SJSA1 (cell line): ENCODE measurements around the gene ATXN2. TPM values are rescaled to one million over a fixed set of nuclear protein-coding genes. Genes with fewer than 3 reads are reported as not detected.

ENCODE experiments used
- DNase-seq, 2 experiments: peaks; one replicate each; pipeline ENCODE4 v3.0.0-alpha.2; 2015 to 2020; ENCODE audit warnings: low spot score in 2 of 2, low read depth in 1 of 2
- H3K27ac ChIP-seq: fragments of 250-450 bp; sonication (Bioruptor Pico); 2 replicates; pipeline ENCODE4 v1.5.1; 2020; ENCODE audit warnings: mild to moderate bottlenecking, moderate library complexity
- H3K27me3 ChIP-seq: fragments of 250-450 bp; sonication (Bioruptor Pico); replicated peaks from 2 replicates; pipeline ENCODE4 v1.5.1; 2020; ENCODE audit warnings: mild to moderate bottlenecking, moderate library complexity
- H3K36me3 ChIP-seq: fragments of 250-450 bp; sonication (Bioruptor Pico); 2 replicates; pipeline ENCODE4 v1.5.1; 2020; ENCODE audit warnings: mild to moderate bottlenecking
- H3K4me1 ChIP-seq: fragments of 250-450 bp; sonication (Bioruptor Pico); replicated peaks from 2 replicates; pipeline ENCODE4 v1.6.1; 2021; ENCODE audit warnings: mild to moderate bottlenecking
- H3K4me3 ChIP-seq: fragments of 250-450 bp; sonication (Bioruptor Pico); 2 replicates; pipeline ENCODE4 v1.5.1; 2020; ENCODE audit warnings: mild to moderate bottlenecking
- H3K9me3 ChIP-seq: fragments of 250-450 bp; sonication (Bioruptor Pico); replicated peaks from 2 replicates; pipeline ENCODE4 v1.5.1; 2020; ENCODE audit warnings: mild to moderate bottlenecking
- total RNA-seq: library from RNA; depleted of rRNA; stranded (reverse); fragments of >200 nt; shearing (Covaris generic); gene quantifications from 2 replicates; pipeline ENCODE4 v1.2.3, GENCODE V29; 2014

Gene ATXN2
- total RNA-seq, 1 experiment from 2014 or later = 13.6 TPM

DNA sequence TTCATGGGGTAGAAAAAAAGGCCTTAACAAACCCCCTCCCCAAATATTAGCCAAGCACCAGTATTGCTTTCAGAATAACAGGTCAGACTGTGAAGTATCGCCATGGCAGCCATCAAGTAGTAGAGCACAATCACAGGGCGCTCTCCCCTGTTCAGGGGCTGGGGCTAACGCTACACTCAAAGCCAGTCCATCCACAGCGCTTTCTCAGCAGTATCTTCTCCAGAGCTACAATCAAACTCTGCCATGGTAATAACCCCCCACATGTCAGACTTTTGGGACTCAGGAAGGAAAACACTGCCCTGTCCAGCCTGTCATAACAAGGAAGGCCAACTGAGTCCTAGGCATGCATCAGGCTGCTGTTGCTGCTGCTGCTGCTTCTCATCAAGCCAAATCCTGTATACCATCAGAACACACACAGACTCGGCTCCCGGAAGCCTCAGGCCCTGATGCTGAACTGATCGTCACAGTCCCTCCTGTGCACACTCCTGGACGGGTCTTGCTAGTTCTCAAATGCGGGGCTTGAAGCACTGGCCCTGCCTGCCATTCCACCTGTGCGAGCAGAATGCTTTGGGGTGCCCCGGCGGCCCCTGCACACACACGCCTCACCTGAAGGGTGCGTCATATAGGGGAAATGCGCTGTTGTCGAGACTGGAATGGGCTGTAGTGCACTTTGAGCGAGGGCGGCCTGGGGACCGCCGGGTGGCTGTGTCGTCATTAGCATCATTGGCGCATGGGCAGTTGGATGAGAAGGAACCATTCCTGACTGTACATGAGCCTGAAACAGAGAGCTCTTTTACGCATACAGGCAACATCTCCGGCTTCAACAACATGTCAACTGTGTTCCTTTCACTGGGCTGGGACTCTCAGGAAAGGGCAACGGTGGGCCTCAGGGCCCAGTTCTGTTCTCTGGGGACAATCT is 145.8 kb downstream of the ATXN2 start:
- H3K27me3 ChIP-seq = no peaks in the 10 kb centered on the region
- peak in 1 of 2 experiments; percentile 21 for DNase-seq
- H3K4me3 ChIP-seq = no peak overlapping the region
- H3K36me3 ChIP-seq = peaks cover 79% of the 10 kb centered on the region
- no peaks in the 10 kb centered on the region for H3K4me1 ChIP-seq
- no peak overlapping the region for H3K27ac ChIP-seq
- H3K9me3 ChIP-seq = no peaks in the 10 kb centered on the region

DNA sequence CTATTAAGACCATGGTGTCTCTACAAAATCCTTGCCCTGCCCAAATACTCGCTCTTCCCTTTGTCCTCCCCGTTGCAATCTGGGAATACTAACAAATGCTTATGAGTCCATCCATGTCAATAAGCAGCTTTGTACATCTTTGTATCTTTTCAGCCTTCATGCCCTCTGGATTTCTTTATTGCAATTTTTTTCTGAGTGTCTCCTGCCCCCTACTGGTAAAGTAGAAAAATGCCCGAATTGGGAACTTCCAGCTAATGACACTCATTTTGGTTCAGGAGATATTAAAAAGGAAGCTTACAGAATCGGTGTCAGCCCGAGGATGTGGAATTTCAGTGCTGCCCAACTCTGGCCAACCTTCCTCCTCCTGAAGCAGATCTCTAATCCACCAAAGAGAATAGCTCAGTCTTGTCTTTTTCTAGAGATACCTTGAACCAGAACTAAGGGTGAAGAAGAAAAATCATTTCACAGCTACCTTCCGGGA is 147.4 kb downstream of the ATXN2 start:
- peak; percentile 8 to 51 for DNase-seq
- Histone ChIP-seq H3K4me1 (no peaks in the 10 kb centered on the region), H3K9me3 (no peaks in the 10 kb centered on the region), H3K27me3 (no peaks in the 10 kb centered on the region), H3K27ac (no peak overlapping the region), H3K36me3 (peaks cover 88% of the 10 kb centered on the region), H3K4me3 (no peak overlapping the region)

DNA sequence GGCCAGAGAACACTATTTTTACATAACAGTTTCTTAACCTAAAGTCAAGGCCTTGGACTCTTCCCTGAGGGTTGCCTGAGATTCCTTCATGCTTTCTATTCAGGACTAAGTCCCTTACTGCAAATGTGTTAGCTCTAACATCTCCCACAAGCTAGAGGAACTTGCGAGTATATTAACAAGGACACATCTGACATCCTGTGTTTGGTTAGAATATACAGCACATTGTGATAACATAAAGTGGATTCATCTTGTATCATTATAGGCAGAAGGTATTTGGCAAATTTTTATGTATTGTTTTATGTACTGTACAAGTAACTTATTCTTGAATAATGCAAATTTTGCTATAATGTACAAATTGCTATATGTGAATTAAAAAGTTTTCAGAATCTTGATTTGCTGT is 147.9 kb downstream of the ATXN2 start:
- H3K4me1 ChIP-seq = no peaks in the 10 kb centered on the region
- H3K27ac ChIP-seq = no peak overlapping the region
- peaks cover 91% of the 10 kb centered on the region for H3K36me3 ChIP-seq

GRCh38 chr12:111450676-111451075 is 148.4 kb downstream of the ATXN2 start:
- Histone ChIP-seq H3K4me3 (no peak overlapping the region), H3K4me1 (no peaks in the 10 kb centered on the region), H3K36me3 (peaks cover 91% of the 10 kb centered on the region), H3K27ac (no peak overlapping the region), H3K9me3 (no peaks in the 10 kb centered on the region), H3K27me3 (no peaks in the 10 kb centered on the region)
- peak in 1 of 2 experiments; percentile 10 for DNase-seq

More for the DNA sequence above, 147.9 kb downstream of the ATXN2 start:
- no peaks in the 10 kb centered on the region for H3K9me3 ChIP-seq
- no peak for DNase-seq
- no peaks in the 10 kb centered on the region for H3K27me3 ChIP-seq
- no peak overlapping the region for H3K4me3 ChIP-seq

- Histone ChIP-seq H3K9me3 (no peaks in the 10 kb centered on the region), H3K36me3 (peaks cover 89% of the 10 kb centered on the region), H3K27ac (no peak overlapping the region), H3K4me3 (no peak overlapping the region), H3K4me1 (no peaks in the 10 kb centered on the region), H3K27me3 (no peaks in the 10 kb centered on the region)
- peak in 1 of 2 experiments; percentile 16 for DNase-seq
These were observed 150.0 kb downstream of the ATXN2 start for GRCh38 chr12:111448846-111449790.

DNA sequence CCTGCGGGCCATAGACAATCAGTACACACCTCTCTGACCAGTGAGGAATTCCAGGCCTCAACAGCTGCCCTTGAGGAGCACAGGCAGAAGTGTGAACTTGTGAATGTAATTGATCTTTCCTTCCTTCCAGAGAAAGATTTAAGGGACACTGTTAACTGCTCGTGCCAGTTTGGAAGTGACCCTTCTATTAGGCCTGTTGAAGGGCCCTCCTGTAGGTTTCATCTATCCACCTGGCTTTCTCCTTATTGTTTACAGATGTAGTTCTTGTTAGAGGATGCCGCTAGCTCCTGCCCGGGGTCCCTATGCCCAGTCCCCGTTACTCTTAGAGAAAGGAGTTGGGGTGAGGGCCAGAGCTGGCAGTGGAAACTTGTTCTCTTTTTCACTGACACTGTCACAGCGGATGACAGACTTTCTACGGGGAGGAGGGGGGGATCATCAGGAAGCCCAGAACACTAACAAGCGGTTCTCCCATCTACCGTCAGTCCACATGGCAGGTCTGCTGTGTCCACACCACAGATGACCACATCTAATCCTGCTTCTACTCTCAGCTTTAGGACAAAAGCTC is 150.8 kb downstream of the ATXN2 start:
- H3K9me3 ChIP-seq = no peaks in the 10 kb centered on the region
- no peaks in the 10 kb centered on the region; the same call in 1 of the 2 replicates for H3K4me1 ChIP-seq
- H3K27ac ChIP-seq = no peak overlapping the region
- no peaks in the 10 kb centered on the region for H3K27me3 ChIP-seq
- peaks cover 86% of the 10 kb centered on the region for H3K36me3 ChIP-seq
- H3K4me3 ChIP-seq = no peak overlapping the region
- peak in 1 of 2 experiments; percentile 17 for DNase-seq

DNA sequence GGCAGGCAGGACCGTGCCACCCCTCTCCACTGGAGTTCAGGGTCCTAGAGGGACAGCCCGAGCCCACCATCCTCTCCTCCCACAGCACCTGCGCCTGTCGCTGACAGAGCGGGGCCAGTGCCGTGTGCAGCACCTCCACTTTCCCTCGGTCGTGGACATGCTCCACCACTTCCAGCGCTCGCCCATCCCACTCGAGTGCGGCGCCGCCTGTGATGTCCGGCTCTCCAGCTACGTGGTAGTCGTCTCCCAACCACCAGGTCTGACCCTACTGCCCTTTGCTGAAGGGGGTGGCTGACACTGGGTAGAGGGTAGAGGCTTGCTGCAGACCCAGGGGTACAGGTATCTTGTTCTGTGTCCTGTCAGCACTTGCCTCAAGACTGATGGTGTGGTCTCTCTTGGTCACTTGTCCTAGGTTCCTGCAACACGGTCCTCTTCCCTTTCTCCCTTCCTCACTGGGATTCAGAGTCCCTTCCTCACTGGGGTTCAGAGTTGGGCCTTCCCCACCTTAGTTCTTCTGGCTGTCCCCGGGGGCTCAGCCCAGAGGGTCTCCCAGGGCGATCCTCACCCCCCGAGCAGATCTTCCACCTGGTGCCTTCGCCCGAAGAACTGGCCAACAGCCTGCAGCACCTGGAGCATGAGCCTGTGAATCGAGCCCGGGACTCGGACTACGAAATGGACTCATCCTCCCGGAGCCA is 151.4 kb downstream of the ATXN2 start:
- DNase-seq = no peak
- Histone ChIP-seq H3K4me1 (no peaks in the 10 kb centered on the region; the same call in 1 of the 2 replicates), H3K27me3 (no peaks in the 10 kb centered on the region), H3K9me3 (no peaks in the 10 kb centered on the region), H3K4me3 (no peak overlapping the region), H3K27ac (no peak overlapping the region), H3K36me3 (peaks cover 88% of the 10 kb centered on the region)

DNA sequence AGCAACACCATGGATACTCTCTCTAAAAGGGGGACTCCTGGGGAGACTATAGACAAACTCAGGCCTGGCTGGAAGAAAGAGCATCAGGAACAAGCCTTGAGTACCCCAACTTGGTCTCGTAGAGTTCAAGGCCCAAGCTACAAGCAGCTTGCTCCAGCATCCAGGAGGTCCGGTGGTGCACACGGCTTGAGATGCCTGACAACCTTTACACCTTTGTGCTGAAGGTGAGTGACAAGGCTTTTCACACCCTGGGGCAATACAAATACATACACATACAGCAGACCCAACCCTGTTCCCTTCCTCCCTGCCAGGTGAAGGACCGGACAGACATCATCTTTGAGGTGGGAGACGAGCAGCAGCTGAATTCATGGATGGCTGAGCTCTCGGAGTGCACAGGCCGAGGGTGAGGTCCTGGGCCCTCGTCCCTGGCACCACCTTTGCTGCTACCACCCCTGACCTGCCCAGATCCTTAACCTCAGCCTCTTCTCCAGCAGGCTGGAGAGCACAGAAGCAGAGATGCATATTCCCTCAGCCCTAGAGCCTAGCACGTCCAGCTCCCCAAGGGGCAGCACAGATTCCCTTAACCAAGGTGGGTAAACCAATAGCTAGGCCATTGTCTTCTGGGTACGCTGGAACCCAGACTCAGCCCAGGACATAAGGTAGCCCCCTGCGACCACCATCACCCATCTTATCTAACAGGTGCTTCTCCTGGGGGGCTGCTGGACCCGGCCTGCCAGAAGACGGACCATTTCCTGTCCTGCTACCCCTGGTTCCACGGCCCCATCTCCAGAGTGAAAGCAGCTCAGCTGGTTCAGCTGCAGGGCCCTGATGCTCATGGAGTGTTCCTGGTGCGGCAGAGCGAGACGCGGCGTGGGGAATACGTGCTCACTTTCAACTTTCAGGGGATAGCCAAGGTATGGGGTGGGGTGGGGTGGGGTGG is 152.2 kb downstream of the ATXN2 start:
- Histone ChIP-seq H3K4me3 (no peak overlapping the region), H3K9me3 (no peaks in the 10 kb centered on the region), H3K4me1 (no peaks in the 10 kb centered on the region; the same call in 1 of the 2 replicates), H3K27me3 (no peaks in the 10 kb centered on the region), H3K27ac (no peak overlapping the region), H3K36me3 (peaks cover 96% of the 10 kb centered on the region)
- no peak for DNase-seq

DNA sequence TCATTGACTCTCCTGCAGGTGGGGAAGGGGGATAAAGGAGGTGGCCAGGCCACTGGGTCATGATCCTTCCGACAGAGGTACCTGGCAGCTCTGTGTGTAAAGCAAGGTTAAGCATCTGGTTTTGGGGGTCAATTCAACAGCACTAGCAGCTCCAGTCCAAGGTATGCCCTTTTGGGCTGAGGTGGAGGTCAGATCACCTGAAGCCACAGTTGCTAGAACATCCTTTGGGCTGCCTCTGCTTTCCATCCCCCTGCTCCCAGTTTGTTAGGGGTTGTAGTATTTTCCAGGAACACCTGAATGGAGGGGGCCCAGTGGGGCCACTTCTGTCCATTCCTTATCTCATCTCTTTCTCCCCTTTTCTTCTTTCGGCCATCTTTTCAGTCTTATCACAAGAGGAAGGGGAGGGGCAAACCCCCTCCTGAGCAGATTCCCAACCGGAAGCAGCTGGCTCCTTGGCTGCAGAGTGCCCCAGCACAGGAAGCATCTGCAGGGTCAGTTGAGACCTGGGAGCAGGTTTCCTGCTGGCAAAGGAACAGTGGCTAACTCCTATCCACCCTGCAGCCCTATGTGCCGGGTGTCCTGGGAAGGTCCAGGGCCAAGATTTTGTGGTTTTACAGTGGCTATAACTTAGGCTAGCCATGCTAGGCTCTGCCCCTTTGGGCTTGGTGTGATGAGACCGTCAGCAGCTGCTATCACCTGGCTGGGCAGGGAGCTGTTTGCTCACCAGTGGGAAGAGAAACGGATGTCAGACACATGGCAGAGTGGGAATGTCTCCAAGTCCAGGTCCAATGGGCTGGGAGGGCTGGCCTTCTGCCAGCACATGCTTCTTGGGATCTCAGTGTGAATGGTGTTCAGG is 153.2 kb downstream of the ATXN2 start:
- Histone ChIP-seq H3K36me3 (peaks cover 92% of the 10 kb centered on the region), H3K4me3 (no peak overlapping the region), H3K27me3 (no peaks in the 10 kb centered on the region), H3K9me3 (no peaks in the 10 kb centered on the region), H3K4me1 (no peaks in the 10 kb centered on the region; the same call in 1 of the 2 replicates), H3K27ac (no peak overlapping the region)
- no peak for DNase-seq

- Histone ChIP-seq H3K4me3 (no peak overlapping the region), H3K27ac (no peak overlapping the region), H3K9me3 (no peaks in the 10 kb centered on the region), H3K4me1 (no peaks in the 10 kb centered on the region; the same call in 1 of the 2 replicates), H3K36me3 (peaks cover 83% of the 10 kb centered on the region), H3K27me3 (no peaks in the 10 kb centered on the region)
- DNase-seq = no peak
These were observed 154.0 kb downstream of the ATXN2 start for GRCh38 chr12:111444925-111445725.
